ENCODE results near the gene EML4. TPM values are rescaled to one million over a fixed set of nuclear protein-coding genes. Genes with fewer than 3 reads are reported as not detected.

EML4 gene
- total and polyA plus RNA-seq, 2 of the 13 experiments (the other 11 are each of a cell fraction or from before 2014, with no cell fraction given), result 243 to 476 TPM

GRCh38 chr2:42127425-42128424 lies 41.4 kb upstream of the EML4 start (continued):
- TF ChIP-seq ZSCAN9 (CRISPR knock-in tag; IDR thresholded peaks at IDR 0.05; ENCODE audit: borderline replicate concordance), result no peak
- no peak for TF ChIP-seq SMARCC2 (IDR thresholded peaks at IDR 0.05)
- no peak for TF ChIP-seq ZNF879 (CRISPR knock-in tag; IDR thresholded peaks at IDR 0.05)
- no peak for TF ChIP-seq RORA (CRISPR knock-in tag; IDR thresholded peaks at IDR 0.05)
- TF ChIP-seq BRD4 (CRISPR knock-in tag; IDR thresholded peaks at IDR 0.05), result no peak; the same call in 1 of the 2 replicates
- no peak for TF ChIP-seq ZBTB8A (CRISPR knock-in tag; IDR thresholded peaks at IDR 0.05; ENCODE audit: borderline replicate concordance, low read depth)
- no peak for TF ChIP-seq TERF1 (CRISPR knock-in tag; IDR thresholded peaks at IDR 0.05)
- no peak for TF ChIP-seq TRIM24 (CRISPR knock-in tag; IDR thresholded peaks at IDR 0.05)
- TF ChIP-seq ESRRA (CRISPR knock-in tag; IDR thresholded peaks at IDR 0.05; ENCODE audit: low read depth), result peak; percentile 64
- TF ChIP-seq MTF1 (CRISPR knock-in tag; IDR thresholded peaks at IDR 0.05), result no peak
- TF ChIP-seq SALL1 (CRISPR knock-in tag; IDR thresholded peaks at IDR 0.05), result peak; percentile 85
- no peak; the same call in 1 of the 2 replicates for TF ChIP-seq ZBTB20 (CRISPR knock-in tag; IDR thresholded peaks at IDR 0.05; ENCODE audit: borderline replicate concordance, low read depth)
- TF ChIP-seq ZNF234 (CRISPR knock-in tag; conservative IDR thresholded peaks at IDR 0.05), result no peak
- peak; percentile 43; the same call in 1 of the 2 replicates for TF ChIP-seq ATF1 (CRISPR knock-in tag; IDR thresholded peaks at IDR 0.05)
- no peak for TF ChIP-seq MBNL3 (CRISPR knock-in tag; conservative IDR thresholded peaks at IDR 0.05)
- TF ChIP-seq MAFF (IDR thresholded peaks at IDR 0.05; ENCODE audit: low read depth, low read length), result peak; percentile 26; the same call in 1 of the 2 replicates
- TF ChIP-seq KDM1A (CRISPR knock-in tag; IDR thresholded peaks at IDR 0.05), result peak; percentile 39; the same call in 1 of the 2 replicates
- no peak for TF ChIP-seq ZNF235 (CRISPR knock-in tag; IDR thresholded peaks at IDR 0.05; ENCODE audit: borderline replicate concordance)
- peak; percentile 58; the same call in 1 of the 2 replicates for TF ChIP-seq THAP11 (CRISPR knock-in tag; IDR thresholded peaks at IDR 0.05)
- TF ChIP-seq ZFP37 (CRISPR knock-in tag; IDR thresholded peaks at IDR 0.05; ENCODE audit: borderline replicate concordance), result no peak
- 0 out of 2 replicates have a peak, but pooled peaks have one; percentile 63 for TF ChIP-seq ATF7-NPFF (CRISPR knock-in tag; IDR thresholded peaks at IDR 0.05; ENCODE audit: low read depth)
- peak; percentile 98 for TF ChIP-seq HDAC2 (CRISPR knock-in tag; IDR thresholded peaks at IDR 0.05)
- TF ChIP-seq EEA1 (CRISPR knock-in tag; IDR thresholded peaks at IDR 0.05; ENCODE audit: borderline replicate concordance), result no peak
- TF ChIP-seq THAP7 (CRISPR knock-in tag; IDR thresholded peaks at IDR 0.05), result peak; percentile 68; the same call in 1 of the 2 replicates
- no peak for TF ChIP-seq MYPOP (CRISPR knock-in tag; IDR thresholded peaks at IDR 0.05)
- TF ChIP-seq HOXA7 (CRISPR knock-in tag; IDR thresholded peaks at IDR 0.05), result no peak
- peak; percentile 93 for TF ChIP-seq GATA4 (IDR thresholded peaks at IDR 0.05; ENCODE audit: borderline replicate concordance, low read depth)
- no peak for TF ChIP-seq THAP8 (CRISPR knock-in tag; IDR thresholded peaks at IDR 0.05; ENCODE audit: borderline replicate concordance)

All from HepG2 (cell line).